ENCODE results near the gene LRRC19.

DNA sequence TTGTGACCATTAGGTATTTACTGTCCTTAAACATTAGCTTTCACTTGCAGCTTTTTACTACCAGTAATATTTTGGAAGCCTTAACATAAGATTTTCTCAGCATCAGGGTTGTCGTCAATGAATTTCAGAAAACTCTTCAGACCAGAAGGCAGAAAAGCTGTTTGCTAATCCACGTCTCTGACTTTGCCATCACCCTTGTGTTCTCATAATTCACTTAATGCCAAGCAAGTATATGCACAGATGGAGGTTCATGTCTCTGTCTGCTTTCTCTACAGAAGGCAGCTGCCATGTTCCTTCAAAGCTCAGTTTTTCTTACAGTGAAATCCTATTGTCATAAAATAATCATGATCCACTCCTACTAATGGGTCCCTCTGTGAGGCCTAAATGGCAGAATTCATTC, 37.7 kb upstream of the LRRC19 start:
- no peak for TF ChIP-seq CTCF (IDR thresholded peaks at IDR 0.05 in 2 of 3, conservative IDR thresholded peaks at IDR 0.05 in 1 of 3; ENCODE audit: borderline replicate concordance in 1 of 3, insufficient read depth in 1 of 3, low read depth in 2 of 3, low read length in 2 of 3)
- no peak for TF ChIP-seq EZH2 (IDR thresholded peaks at IDR 0.05)
- no peak for TF ChIP-seq FOSL1 (IDR thresholded peaks at IDR 0.05; ENCODE audit: low read depth)
- no peak for TF ChIP-seq ZFX (IDR thresholded peaks at IDR 0.05)
- TF ChIP-seq EZH2phosphoT487 (IDR thresholded peaks at IDR 0.05; ENCODE audit: borderline replicate concordance): no peak
- no peak for TF ChIP-seq POLR2A (IDR thresholded peaks at IDR 0.05; ENCODE audit: borderline replicate concordance, extremely low read depth, insufficient read depth, insufficient read length)
- TF ChIP-seq ELF1 (IDR thresholded peaks at IDR 0.05; ENCODE audit: borderline replicate concordance, low read depth): no peak

Data from HCT116 (cell line).